Fibroblast of skin of scalp (primary cell): ENCODE data around the gene RINL.
"Not testable (repeated sequence)": the region's sequence is repeated elsewhere in the genome, so short reads cannot be mapped to it uniquely, and the experiment has no call there.

Experiments
- DNase-seq: peaks from one replicate; pipeline ENCODE4 v3.0.0-alpha.2; 2013

RINL gene

DNA sequence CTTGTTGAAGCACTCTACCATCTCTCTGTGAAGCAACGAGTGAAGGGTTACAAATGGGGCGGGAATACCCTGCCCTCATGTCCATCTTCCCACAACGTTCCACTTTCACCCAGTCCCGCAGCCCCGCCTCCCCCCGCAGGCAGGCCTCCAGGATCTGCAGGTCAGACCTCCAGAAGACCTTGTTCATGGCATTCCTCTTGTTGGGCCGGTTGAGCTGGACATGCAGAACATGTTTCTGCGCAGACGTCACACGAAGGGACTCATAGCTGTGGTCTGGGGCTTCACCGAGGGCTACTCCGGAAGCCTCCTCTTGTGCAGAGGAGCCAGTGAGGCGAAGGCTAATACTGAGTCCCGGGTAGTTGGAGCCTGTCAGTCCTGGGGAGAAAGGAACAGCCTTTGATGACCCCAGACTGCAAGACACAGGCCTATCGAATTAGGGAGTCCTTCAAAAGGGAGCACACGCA lies 46.9 kb downstream of the RINL start:
- DNase-seq = peak; percentile 89

DNA sequence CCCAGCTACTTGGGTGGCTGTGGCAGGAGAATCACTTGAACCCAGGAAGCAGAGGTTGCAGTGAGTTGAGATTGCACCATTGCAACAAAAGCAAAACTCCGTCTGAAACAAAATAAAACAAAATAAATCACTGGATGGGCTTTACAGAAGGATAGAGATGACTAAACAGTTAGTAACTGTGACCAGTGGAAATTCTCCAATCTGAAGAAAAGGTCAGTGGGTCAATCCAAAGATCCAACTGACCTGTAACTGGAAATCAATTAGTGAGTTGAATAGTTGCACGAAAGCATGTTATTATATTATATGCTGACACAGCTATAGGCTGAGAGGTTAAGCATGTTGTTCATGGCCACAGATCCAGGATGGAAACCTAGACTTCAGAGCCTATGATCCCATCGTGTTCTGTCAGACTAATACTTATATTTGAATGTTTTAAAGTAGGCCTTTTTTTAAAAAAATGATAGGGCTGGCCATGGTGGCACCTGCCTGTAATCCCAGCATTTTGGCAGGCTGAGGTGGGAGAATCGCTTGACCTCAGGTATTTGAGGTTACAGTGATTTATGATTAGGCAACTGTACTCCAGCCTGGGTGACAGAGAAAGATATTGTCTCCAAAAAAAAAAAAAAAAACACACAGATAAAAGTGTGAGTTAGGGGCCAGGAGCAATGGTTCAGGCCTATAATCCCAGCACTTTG lies 47.9 kb downstream of the RINL start:
- DNase-seq = no peak

DNA sequence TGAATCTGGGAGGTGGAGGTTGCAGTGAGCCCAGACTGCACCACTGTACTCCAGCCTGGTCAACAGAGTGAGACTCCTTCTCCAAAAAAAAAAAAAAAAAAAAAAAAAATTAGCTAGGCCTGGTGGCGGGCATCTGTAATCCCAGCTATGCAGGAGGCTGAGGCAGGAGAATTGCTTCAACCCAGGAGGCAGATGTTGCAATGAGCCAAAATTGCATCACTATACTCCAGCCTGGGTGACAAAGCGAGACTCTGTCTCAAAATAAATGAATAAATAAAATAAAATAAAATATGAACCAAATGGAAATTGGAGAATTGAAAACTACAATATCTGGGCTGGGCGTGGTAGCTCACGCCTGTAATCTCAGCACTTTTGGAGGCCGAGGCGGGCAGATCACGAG lies 48.9 kb downstream of the RINL start:
- peak; percentile 38 for DNase-seq

DNA sequence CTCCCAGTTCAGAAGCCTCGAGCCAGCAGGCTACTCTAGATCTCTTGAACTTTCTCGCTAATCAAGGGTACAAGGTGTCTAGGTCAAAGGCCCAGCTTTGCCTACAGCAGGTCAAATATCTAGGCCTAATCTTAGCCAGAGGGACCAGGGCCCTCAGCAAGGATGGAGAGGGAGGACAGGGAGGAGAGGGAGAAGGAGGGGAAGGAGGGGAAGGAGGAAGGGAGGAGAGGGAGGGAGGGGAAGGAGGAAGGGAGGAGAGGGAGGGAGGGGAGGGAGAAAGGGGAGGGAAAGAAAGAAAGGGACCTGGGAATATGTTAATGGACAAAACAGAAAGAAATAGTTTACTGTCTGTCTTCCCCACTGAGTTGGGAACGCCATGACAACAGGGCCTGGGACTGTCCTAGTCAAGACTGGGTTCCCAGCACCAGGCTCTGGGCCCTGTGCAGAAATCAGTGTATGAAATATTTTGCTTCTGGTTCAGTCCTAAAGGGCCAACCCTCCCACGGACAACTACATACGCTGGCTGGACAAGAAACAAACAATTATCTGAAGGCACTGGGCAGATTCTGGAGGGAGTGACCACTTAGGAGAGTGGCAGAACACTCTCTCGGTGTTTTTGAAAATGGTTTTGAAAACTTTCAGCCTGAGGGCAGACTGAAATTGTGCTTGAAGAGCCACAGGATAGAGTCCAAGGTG lies 51.1 kb downstream of the RINL start:
- DNase-seq = no peak

DNA sequence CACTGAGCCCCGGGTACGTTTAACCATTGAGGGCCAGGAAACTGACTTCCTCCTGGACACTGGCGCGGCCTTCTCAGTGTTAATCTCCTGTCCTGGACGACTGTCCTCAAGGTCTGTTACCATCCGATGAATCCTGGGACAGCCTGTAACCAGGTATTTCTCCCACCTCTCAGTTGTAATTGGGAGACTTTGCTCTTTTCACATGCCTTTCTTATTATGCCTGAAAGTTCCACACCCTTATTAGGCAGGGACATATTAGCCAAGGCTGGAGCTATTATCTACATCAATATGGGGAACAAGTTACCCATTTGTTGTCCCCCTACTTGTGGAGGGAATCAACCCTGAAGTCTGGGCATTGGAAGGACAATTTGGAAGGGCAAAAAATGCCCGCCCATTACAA lies 52.1 kb downstream of the RINL start:
- not testable (repeated sequence) for DNase-seq

DNA sequence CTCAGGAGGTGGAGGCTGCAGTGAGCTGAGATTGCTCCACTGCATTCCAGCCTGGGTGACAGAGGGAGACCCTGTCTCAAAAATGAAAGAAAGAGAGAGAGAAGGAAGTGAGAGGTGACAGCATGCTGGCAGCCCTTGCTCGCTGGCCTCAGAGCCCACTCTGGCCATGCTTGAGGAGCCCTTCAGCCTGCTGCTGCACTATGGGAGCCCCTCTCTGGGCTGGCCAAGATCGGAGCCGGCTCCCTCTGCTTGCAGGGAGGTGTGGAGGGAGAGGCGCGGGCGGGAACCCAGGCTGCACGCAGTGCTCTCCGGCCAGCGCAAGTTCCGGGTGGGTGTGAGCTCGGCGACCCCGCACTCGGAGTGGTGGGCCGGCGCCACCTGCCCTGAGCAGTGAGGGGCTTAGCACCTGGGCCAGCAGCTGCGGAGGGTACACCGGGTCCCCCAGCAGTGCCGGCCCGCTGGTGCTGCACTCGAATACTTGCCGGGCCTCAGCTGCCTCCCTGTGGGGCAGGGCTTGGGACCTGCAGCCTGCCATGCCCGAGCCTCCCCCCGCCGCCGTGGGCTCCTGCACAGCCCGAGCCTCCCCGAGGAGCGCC lies 56.7 kb downstream of the RINL start:
- not testable (repeated sequence) for DNase-seq

DNA sequence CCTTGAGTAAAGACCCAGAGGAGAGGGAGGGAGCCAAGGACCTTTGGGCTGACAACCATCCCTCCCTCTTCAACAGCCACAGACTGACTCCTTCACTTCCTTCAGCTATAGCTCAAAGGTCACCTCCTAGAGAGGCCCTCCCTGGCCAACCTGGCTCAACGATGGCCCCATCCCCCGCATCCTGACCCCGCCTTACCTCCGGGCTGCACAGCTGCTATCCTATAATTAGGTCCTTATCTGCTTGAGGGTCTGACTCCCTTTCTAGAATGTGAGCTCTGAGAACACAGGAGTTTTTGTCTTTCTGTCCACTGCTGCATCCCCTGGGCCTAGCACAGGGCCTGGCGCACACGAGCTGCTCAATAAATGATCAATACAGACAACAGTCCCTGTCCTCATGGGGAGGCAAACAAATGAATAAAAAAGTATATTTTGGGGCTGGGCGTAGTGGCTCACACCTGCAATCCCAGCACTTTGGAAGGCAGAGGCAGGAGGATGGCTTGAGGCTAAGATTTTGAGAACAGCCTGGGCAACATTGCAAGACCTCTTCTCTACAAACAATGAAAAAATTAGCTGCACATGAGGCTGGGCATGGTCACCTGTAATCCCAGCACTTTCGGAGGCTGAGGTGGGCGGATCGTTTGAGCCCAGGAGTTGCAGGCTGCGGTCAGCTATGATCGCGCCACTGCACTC lies 58.7 kb downstream of the RINL start:
- no peak for DNase-seq
